ENCODE measurements around the gene SEMA3B. TPM values are rescaled to one million over a fixed set of nuclear protein-coding genes. Genes with fewer than 3 reads are reported as not detected.
A peak's percentile ranks its signal among the peaks of the same experiment; 100 is the strongest.
"Not testable (repeated sequence)": the region's sequence is repeated elsewhere in the genome, so short reads cannot be mapped to it uniquely, and the experiment has no call there.

Gene SEMA3B
- total RNA-seq, 1 experiment from 2014 or later: 0.85 TPM

DNA sequence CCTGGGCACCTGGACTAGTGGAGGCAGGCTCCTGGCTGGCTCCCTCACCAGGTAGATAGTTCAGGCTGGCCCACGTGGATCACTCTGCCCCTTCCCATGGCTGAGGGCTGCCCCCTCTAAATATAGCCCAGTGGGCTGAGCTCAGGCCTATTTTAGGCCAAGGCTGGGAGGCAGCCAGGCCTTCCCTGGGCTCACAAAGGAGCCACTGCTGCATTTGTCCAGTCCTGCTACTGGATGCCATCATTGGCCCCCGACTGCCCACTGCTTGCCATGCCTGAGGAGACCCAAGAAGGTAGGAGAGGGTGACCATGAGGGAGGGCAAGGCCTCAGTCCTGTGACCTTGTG lies 9.9 kb downstream of the SEMA3B start, which contains the start of gene LSMEM2:
LSMEM2 (plus strand) TSS at position 208 of the 345 bp plus-strand sequence; CDS start at position 235, 27 bp downstream.
- in situ Hi-C loops (cut with HindIII; ENCODE audit: low pct_unique_long_range_greater_than_20kb, low sequenced_read_pairs): no loop called here
- DNase-seq (ENCODE audit: low read depth, low spot score): no peak

DNA sequence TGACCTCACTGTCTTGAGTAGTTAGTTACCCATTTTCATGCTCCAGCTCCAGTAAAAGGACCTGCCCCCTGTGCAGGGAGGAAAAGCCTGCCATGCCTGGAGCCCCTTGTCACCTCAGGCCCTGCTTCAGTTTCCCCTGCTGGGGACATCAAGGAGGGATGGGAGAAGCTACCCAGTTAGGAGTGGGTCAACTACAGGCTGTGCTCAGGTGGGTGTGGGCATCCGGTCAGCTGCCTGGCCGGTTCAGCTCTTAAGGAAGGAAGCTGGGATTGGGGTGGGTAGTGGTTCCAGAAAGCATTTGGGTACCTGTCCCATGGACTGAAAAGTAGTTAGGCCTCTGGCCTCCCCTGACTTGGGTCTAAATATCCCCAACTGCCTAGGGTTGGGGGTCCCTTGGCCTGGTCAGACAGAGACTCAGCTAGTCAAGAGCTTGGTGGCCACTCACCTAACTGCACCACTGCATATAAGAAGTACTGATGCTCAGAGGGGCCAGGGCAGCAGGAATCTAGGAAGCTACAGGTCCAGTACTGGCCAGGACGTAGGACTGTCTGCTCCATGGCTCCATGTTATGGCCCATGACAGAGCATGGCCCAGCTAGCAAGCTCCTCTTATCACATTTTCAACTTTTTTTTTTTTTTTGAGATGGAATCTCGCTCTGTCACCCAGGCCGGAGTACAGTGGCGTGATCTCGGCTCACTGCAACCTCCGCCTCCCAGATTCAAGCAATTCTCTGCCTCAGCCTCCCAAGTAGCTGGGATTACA lies 10.5 kb downstream of the SEMA3B start:
- no peak for DNase-seq (ENCODE audit: low read depth, low spot score)
- in situ Hi-C loops (cut with HindIII; ENCODE audit: low pct_unique_long_range_greater_than_20kb, low sequenced_read_pairs): no loop called here

DNA sequence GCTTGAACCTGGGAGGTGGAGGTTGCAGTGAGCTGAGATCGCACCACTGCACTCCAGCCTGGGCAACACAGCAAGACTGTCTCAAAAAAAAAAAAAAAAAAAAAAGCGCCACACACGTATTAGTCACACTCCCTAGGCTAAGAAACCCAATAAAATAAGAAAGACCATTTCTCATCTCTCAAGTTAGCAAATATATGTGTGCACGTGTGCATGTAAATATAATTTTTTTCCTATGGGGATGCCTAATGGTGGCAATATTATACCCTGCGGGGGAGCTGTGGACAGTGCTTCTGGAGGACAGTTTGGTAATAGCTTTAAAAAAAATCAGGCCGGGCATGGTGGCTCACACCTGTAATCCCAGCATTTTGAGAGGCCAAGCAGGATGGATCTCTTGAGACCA lies 15.2 kb downstream of the SEMA3B start:
- in situ Hi-C loops (cut with HindIII; ENCODE audit: low pct_unique_long_range_greater_than_20kb, low sequenced_read_pairs); DNase-seq (ENCODE audit: low read depth, low spot score): not testable (repeated sequence)

DNA sequence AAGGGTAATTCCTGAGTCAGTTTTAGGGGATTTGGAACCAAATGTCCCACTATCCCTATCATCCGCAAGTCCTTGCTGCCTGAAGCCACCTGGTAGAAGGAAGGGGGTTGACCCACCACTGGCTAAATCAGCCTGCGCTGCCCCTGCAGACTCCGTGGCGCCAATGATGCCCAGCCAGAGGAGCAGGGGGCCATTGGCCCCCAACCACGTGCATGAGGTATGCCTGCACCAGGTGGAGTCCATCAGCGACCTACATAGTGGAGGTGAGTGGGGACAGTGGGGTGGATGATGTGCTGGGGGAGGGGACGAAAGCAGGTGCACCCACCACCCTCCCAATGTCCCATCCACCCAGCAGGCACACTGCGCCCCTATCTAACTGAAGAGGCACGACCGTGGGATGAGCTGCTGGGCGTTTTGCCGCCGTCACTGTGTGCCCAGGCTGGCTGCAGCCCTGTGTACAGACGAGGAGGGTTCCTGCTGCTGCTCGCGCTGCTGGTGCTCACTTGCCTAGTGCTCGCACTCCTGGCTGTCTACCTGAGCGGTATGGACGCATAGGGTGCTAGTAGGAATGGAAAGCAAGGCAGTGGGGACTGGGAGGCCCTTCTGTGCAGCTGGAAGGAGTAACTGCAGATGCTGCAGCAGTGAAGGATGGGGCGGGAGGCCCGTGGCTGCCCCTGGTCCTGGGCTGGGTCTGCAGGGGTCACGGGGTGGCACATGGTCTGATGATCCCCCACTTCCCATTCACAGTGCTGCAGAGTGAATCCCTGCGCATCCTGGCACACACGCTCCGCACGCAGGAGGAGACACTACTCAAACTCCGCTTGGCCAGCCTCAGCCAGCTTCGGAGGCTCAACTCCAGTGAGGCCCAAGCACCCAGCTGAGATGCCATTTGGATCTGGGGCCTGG lies 17.6 kb downstream of the SEMA3B start:
- in situ Hi-C loops (cut with HindIII; ENCODE audit: low pct_unique_long_range_greater_than_20kb, low sequenced_read_pairs): no loop called here
- no peak for DNase-seq (ENCODE audit: low read depth, low spot score)

DNA sequence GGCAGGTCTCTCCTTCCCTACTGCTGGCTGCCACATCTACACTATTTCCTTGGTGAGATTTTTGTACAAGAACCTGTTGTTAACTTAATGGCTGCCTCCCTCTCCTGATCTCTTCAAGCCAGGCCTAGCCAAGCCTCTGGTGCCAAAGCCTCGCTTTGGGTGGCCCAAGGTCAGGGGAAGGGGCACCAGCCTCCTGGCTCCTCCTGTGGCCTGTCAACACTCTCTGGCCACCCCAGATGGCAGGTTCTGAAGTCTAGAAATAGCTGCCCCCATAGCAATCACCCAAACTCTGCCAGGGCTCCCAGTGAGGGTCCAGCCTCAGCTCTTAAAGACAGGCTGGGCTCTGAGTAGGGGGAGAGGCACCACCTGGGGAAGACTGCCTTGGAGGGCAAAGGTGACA lies 18.3 kb downstream of the SEMA3B start:
- in situ Hi-C loops (cut with HindIII; ENCODE audit: low pct_unique_long_range_greater_than_20kb, low sequenced_read_pairs): no loop called here
- no peak for DNase-seq (ENCODE audit: low read depth, low spot score)

DNA sequence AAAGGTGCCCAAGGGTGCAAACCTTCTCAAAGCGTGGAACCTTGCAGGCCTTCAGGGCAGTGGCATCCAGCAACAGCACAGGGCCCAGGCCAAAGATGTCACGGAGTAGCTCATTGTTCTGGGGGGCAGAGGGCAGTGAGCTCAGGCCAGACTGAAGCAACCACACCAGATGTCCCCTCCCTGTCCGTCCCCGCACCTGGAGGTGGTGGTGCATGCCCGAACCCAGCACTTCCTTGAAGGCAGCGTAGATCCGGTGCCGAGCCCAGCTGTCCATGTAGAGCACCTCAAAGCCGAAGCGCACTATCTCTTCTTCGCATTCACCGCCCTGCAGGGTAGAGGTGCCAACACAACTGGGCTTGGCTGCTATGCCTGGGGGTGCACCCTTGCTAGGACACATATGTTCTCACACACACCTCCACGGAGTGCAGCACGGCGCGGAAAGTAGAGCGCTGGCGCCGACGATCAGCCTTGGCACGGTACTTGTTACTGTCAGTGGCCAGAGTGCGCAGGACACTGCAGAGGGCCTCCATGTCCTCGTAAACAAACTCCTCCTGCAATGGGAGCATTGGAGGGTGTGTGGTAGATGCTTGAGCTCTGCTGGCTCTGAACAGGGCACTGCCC lies 19.6 kb downstream of the SEMA3B start:
- no peak for DNase-seq (ENCODE audit: low read depth, low spot score)
- in situ Hi-C loops (cut with HindIII; ENCODE audit: low pct_unique_long_range_greater_than_20kb, low sequenced_read_pairs): no loop called here

DNA sequence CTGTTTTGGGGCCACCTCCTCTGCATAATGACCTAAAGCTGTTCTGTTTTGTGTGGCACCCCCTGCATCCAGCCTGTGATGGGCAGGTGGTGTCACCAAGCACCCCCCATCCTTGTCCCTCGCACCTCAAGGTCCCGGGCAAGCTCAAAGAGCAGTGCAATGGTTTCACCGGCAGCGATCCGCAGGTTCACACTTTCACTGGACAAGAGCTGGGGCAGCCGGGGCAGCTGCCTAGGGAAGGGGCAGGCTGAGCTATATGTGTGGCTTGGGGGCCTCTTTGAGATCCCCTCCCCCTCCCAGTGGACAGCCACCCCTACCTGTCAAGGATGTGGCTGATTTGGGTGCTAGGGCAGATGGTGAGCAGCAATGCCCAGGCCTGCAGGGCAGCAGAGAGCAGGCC lies 20.2 kb downstream of the SEMA3B start:
- in situ Hi-C loops (cut with HindIII; ENCODE audit: low pct_unique_long_range_greater_than_20kb, low sequenced_read_pairs): no loop called here
- no peak for DNase-seq (ENCODE audit: low read depth, low spot score)

DNA sequence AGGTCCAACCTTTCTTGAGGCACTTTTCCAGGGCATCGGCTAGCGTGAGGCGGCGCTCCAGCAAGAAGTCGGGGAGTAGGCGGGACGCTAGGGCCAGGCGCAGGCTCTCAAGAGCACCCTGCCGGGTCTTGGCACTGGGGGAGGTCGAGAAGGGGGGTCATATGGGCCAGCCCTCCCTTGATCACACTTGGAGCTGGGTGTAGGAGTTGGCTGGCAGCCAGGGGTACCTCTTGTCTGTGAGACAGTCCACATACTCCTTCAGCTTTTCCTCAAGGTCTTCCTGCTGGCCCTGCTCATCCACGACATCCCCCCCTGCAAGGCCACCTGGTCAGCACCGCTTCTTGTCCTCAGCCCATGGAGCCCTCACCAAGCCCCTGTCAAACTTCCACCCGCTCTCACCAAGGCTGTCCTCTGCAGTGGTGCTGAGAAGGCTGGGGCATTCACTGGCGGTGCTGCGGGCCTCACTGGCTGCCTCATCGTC lies 21.3 kb downstream of the SEMA3B start:
- no peak for DNase-seq (ENCODE audit: low read depth, low spot score)
- in situ Hi-C loops (cut with HindIII; ENCODE audit: low pct_unique_long_range_greater_than_20kb, low sequenced_read_pairs): no loop called here

DNA sequence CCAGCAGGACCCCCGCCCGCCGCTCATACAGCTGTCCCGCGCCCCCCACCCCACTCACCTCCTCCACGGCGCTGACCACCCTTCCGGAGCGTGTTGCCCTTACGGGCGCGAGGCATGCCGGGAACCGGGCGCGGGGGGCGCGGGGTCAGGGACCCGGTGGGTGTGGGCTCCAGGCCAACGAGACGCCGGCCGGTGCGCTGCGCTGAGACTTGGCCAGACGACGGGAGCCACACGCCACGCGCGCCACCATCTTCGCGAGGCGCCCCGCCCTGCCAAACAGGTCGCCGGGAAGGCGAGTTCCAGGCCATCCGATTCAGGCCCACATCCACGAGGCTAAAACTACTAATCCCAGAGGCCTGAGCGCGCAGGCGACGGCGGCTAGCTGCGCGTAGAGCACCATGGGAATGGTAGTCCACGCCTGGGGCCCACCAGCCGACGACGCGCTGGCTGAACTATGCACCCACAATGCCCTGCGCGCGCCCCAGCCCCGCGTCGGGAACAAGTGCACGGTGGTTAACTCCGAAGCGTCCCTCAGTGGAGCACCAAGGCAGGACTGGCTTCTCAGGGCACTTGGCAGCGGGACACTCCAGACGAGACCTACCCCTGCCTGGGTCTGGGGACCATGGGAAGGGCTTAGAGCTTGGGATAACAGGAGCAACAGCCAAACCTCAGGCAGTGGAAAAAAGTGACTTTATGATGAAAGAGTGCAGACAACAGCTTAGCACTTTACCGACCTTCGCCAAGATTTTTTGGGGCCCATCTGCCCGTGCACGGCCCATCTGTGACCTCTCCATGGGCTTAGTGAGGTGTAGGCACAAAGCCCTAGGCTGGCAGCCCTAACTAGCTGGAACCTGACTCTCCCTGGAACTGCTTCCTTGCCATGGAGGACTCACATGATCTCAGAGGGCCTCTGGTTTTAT lies 23.5 kb downstream of the SEMA3B start, which contains the start of gene IFRD2:
IFRD2 (minus strand) TSS at position 271 of the 920 bp plus-strand sequence; CDS start at position 116, 155 bp downstream.
- in situ Hi-C loops (cut with HindIII; ENCODE audit: low pct_unique_long_range_greater_than_20kb, low sequenced_read_pairs): no loop called here

DNA sequence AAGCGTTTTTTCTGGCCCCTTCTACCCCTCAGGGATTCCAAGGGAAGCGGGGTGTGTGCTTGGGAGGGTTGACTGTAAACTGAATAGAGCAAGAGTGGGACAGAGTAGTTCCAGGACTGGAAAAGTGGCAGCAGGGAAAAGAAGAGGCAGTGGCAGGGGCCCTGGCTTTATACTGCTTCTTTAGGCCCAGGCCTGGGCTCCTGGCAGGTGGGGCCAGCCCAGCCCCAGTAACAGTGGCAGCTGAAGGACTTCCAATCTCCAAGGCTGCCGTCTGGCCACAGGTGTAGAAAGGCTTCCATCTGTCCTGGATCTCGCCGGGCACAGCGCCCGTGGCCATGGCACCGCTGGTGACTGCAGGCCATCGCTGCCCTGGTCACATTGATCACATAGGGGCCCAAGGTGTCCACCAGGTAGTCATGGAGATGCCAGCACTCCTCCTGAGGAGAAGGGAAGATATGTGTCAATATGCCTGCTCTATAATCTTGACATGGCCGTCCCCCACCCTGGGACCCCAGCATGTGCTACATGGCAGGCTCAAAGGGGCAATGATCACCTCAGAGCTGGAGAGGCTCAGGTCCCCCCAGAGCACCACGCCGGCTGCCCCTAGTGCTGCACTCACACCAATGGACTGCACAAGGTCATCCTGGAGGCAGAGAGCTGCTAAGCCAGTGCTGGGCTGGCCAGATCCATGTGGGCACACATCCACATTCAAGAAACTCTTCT lies 24.3 kb downstream of the SEMA3B start:
- DNase-seq (ENCODE audit: low read depth, low spot score): no peak
- in situ Hi-C loops (cut with HindIII; ENCODE audit: low pct_unique_long_range_greater_than_20kb, low sequenced_read_pairs): no loop called here

More for the DNA sequence above, 23.5 kb downstream of the SEMA3B start, which contains the start of gene IFRD2:
- peak; percentile 98 for DNase-seq (ENCODE audit: low read depth, low spot score)

DNA sequence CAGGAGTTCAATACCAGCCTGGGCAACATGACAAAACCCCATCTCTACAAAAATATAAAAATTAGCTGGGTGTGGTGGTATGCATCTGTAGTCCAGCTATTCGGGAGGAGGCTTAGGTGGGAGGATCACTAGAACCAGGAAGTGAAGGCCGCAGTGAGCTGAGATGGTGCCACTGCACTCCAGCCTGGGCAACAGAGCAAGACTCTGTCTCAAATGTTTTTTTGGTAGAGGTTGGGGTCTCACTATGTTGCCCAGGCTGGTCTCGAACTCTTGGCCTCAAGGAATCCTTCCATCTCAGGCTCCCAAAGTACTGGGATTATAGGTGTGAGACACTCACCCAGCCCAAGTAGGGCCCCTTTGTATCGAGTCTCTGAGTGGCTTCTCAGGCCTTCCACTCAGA lies 25.1 kb downstream of the SEMA3B start:
- in situ Hi-C loops (cut with HindIII; ENCODE audit: low pct_unique_long_range_greater_than_20kb, low sequenced_read_pairs): no loop called here
- DNase-seq (ENCODE audit: low read depth, low spot score): no peak

DNA sequence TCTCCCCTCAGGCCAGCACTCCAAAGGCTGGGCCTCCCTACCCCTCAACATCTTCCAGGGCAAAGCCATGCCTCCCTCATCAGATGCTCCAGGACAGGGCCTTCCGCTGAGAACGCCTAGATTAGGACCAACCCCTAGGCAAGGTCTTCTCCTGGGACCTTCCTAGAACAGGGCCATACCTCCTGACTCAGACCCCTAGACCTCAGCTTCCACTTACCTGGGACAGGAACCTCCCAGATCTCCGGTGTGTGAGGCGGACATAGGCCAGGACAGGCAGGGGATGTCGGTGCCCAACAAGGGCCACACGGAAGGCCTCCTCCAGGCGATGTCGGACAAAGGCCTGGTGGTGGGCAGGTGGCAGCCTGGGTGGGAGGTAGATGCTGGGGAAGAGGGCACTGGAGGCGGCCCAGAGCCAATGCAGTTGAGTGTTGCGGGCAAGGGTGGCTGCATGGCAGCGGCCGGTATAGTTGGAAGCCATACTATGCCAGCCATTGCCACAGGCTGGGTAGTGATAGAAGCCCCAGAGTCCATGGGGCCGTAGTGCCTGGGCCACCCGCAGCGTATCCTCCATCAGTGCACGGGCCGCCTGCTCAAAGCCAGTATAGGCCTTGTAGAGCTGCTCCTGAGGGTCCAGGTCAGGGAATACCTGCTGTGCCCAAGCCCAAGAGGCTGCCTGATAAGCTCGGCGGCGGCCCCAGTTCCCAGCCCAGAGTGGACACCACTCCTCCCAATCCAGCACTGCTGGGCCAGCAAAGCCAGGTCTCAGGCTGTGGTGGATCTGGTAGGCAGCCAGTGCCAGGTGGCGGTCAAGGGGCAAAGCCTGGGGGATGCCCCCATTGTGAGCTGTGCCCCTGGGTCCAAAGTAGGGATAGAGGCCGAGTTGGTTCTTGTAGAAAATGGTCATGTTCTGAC lies 25.8 kb downstream of the SEMA3B start:
- in situ Hi-C loops (cut with HindIII; ENCODE audit: low pct_unique_long_range_greater_than_20kb, low sequenced_read_pairs): no loop called here
- no peak for DNase-seq (ENCODE audit: low read depth, low spot score)

DNA sequence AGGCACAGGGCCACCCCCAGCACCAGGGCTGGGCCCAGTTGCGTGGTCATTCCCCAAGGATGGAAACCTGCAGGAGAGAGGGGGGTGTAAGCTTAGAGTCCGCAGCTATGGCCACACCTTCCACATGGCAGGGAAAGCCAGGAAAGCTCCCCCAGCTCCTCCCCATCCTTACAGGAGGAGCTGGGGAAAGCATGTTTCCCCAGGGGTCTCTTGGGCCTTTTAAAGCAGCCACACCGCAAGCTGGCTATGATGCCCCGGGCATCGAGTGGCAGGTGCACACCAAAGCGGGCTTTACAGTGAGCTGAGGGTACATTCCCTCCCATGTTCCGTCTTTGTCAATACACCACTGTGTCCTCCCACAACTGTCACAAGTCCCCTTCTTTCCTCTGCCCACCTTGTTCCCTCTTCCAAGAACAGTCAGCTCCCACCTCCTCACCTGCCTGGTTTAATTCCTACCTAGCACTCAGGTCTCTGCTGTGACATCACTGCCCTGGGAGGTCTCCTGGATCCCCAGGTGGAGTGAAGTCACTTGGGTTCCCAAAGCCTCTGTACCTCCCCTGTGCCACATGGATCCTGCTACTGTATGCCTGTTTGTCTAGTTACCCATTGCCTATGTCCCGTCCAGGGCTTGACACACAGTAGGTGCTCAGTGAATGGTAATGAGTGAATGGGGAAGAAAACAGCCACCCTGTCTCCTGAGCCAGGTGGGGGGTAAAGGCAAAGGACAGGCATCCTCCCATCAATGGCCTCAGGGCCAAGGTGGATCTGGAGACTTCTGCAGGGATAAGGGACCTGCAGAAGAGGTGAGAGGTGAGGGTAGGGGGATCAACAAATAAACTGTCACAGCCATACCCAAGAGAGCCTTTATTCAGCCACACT lies 26.8 kb downstream of the SEMA3B start:
- no peak for DNase-seq (ENCODE audit: low read depth, low spot score)
- in situ Hi-C loops (cut with HindIII; ENCODE audit: low pct_unique_long_range_greater_than_20kb, low sequenced_read_pairs): no loop called here

DNA sequence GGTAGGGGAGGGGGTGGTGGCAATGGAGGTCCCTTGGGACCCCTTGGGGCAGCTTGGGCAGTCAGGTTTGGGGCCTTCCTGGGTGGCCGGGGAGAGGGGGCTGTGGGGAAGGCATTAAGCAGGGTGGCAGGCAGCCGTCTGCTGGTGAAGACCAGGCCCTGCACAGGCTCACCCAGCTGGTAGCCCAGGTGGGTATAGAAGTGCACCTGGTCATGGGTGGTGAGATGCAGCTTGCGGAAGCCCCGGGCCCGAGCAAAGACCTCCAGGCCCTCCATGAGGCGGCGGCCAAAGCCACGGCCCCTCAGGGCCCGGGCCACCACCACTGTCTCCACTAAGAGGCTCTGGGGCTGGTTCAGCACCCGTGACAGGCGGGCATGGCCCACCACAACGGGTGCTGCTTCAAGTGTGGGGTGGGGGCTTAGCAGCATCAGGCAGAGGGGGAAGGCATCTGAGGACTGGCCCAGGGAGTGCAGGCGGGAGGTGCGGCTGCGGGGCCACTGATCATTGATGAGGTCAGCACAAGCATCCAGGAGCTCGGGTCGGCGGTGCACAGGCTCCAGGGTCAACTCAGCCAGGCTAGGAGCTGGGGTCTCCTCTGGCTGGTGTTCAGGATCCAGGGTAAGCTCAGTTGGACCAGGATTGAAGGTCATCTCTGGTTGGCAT lies 27.9 kb downstream of the SEMA3B start:
- in situ Hi-C loops (cut with HindIII; ENCODE audit: low pct_unique_long_range_greater_than_20kb, low sequenced_read_pairs): no loop called here

More for the DNA sequence above, 27.9 kb downstream of the SEMA3B start:
- no peak for DNase-seq (ENCODE audit: low read depth, low spot score)

Data from SK-MEL-5 (cell line).